Testis (tissue), 2 donors: ENCODE data around the gene PARP9.

Experiments
- CTCF ChIP-seq, 3 experiments: fragments of 450-650 bp in 2 of 3; fragments of 200-600 bp in 1 of 3; sonication (generic) in 1 of 3; IDR thresholded peaks; one replicate each; pipeline ENCODE4 v1.5.1; 2016 to 2019; ENCODE audit warnings: antibody characterized with exemption in 3 of 3, mild to moderate bottlenecking in 2 of 3, moderate library complexity in 1 of 3
- POLR2A ChIP-seq: fragments of 450-650 bp; IDR thresholded peaks from one replicate; pipeline ENCODE4 v1.6.1; 2017; ENCODE audit warnings: antibody characterized with exemption, mild to moderate bottlenecking, moderate library complexity

GRCh38 chr3:122515870-122516269 lies 48.2 kb downstream of the PARP9 start:
- TF ChIP-seq CTCF (IDR thresholded peaks at IDR 0.05) (no peak), POLR2A (no peak)
